ENCODE data around the gene PRMT9.

The PRMT9 gene

DNA sequence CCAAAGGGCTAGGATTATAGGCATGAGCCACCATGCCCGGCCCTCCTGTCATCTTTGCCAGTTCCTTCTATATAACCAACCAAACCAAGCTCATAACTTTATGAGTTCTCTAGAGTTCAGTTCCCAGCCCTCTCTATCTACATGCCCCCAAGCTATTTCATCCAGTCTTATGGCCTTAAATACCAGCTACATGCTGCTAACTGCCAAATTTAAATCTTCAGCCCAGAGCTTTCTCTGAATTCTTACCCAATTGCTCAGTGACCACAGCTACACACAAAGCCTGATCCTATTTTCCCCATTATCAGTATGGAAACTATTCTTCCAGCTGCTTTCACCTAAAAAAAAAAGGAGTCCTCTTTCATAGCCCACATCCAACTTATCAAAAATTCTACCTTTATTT is 43.6 kb downstream of the PRMT9 start:
- no peak overlapping the region for H3K4me3 Mint-ChIP-seq
- peaks cover 29% of the 10 kb centered on the region for H3K4me1 Mint-ChIP-seq
- no peaks in the 10 kb centered on the region for H3K27me3 Mint-ChIP-seq
- peak overlapping the region in 1 of 2 donors; percentile 65 for H3K27ac Mint-ChIP-seq
- ATAC-seq (no peak), DNase-seq (no peak)
- H3K9me3 Mint-ChIP-seq = peaks cover 4 to 9% of the 10 kb centered on the region in 2 donors

DNA sequence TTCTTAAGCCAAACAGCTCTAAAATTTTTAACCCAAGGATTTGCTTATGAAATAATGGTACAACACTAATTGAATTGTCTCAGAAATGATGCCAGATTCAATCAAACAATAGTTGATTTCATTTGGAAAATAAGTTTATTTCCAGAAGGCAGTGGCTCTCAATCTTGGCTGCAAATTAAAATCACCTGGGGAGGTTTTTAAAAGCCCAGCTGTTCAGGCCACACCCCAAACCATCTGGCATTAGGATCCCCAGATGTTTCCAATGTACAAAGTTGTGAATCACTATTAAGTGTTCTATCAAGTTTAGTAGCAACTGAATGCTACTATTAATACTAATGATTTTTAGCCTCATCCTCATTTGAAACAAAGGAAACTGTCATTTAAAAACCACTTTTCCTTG is 44.6 kb downstream of the PRMT9 start:
- DNase-seq = no peak
- Mint-ChIP-seq H3K4me3 (peak overlapping the region in 1 of 2 donors; percentile 24), H3K27me3 (no peaks in the 10 kb centered on the region), H3K9me3 (peaks cover 4 to 9% of the 10 kb centered on the region in 2 donors), H3K4me1 (peaks cover 29% of the 10 kb centered on the region), H3K27ac (no peak overlapping the region)
- no peak for ATAC-seq

DNA sequence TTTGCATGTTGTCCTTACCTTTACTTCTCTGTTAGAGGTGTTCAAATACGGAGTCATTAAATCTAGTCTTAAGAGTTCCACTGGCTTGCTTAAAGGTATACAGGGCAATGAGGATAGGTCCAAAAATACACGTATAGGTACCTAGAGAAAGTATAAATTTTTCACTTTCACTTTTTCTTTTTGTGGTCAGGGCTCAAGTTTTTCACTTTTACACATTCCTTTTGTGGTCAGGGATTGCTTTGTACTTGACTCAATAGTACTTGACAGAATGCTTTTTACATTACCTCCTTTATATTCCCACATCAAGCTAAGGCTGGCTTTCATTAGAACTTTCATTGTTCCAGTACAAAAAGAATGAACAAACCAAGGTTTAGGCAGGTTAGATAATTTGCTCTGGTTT is 45.0 kb downstream of the PRMT9 start:
- Mint-ChIP-seq H3K9me3 (peaks cover 4 to 9% of the 10 kb centered on the region in 2 donors), H3K27ac (no peak overlapping the region), H3K4me1 (peaks cover 29% of the 10 kb centered on the region), H3K4me3 (peak overlapping the region; percentile 24 to 34), H3K27me3 (no peaks in the 10 kb centered on the region)
- DNase-seq (no peak), ATAC-seq (peak; percentile 65)

DNA sequence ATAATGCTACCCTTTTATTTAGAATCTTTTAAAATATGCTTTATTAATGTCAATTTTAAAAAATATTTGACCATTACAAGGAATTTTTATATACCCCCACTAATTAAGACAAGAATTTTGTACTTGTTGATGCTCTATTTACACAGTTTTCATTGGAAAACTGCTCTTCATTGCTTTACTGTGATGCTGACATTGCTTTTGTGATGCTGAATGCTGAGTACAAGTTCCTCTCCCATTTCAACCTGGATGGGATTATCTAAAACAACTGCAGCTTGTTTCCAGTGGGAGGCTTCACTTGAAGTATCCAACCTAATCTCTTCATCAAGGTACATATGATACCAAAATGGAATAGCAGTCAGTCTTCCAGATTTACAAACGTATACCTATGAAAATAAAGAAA is 45.6 kb downstream of the PRMT9 start:
- peaks cover 4 to 9% of the 10 kb centered on the region in 2 donors for H3K9me3 Mint-ChIP-seq
- H3K4me3 Mint-ChIP-seq = no peak overlapping the region
- peaks cover 29% of the 10 kb centered on the region for H3K4me1 Mint-ChIP-seq
- DNase-seq = no peak
- no peak for ATAC-seq
- no peaks in the 10 kb centered on the region for H3K27me3 Mint-ChIP-seq
- no peak overlapping the region for H3K27ac Mint-ChIP-seq

DNA sequence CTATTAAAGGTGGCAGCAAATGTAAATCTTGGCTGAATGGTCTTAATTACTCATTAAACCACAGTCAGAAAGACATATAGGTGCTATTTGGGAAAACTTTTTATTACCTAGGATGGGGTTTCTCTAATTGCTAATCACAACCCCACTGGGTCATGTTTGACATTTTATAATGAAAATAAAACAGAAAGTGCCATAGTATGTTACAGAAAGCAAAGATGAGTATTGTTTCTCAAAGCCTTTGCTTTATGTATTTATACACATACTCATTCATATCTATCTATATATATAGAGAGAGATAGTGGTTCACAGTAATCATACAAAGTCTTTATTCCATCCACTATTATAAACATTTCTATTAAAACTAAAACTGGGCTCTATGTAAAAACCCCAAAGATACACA is 48.6 kb downstream of the PRMT9 start:
- no peaks in the 10 kb centered on the region for H3K27me3 Mint-ChIP-seq
- peaks cover 27% of the 10 kb centered on the region for H3K4me1 Mint-ChIP-seq
- H3K9me3 Mint-ChIP-seq = peaks cover 4 to 9% of the 10 kb centered on the region in 2 donors
- H3K27ac Mint-ChIP-seq = no peak overlapping the region
- no peak for ATAC-seq
- DNase-seq = no peak
- no peak overlapping the region for H3K4me3 Mint-ChIP-seq

DNA sequence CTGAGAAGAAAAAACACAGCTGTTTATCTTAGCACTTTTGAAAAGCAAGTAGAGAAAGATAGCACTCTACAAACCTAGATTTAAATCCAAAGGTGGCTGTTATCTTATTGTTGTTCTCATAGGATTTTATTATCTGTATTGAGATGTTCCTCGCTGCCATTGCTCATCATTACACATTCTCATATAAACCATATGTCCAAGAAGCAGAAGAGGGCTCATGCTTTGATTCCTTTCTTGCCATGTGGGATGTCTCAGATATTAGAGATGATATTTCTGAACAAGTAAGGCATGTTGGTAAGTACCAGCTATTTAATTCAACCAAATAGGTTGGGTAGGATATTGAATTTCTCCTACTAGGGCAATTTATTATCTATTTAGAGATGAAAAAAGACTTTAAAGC is 50.3 kb downstream of the PRMT9 start:
- H3K4me3 Mint-ChIP-seq = no peak overlapping the region
- H3K27ac Mint-ChIP-seq = no peak overlapping the region
- no peak for DNase-seq
- H3K9me3 Mint-ChIP-seq = peaks cover 4 to 9% of the 10 kb centered on the region in 2 donors
- peaks cover 11% of the 10 kb centered on the region for H3K4me1 Mint-ChIP-seq
- no peaks in the 10 kb centered on the region for H3K27me3 Mint-ChIP-seq
- ATAC-seq = no peak

DNA sequence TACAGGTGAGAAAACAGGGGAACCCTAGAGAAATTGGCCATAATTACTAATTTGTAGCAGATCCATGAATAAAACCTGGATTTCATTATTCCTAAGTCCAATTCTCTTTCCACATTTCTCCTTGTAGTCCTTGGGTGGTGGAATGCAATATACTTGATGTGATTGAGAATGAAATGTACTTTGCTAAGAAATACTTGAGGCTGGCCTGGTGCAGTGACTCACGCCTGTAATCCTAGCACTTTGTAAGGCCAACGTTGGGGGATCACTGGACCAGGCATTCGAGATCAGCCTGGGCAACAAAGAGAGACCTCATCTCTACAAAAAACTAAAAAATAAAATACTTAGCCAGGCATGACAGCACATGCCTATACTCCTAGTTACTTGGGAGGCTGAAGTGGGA is 50.9 kb downstream of the PRMT9 start:
- Mint-ChIP-seq H3K9me3 (peaks cover 4 to 9% of the 10 kb centered on the region in 2 donors), H3K4me3 (no peak overlapping the region), H3K27ac (no peak overlapping the region), H3K4me1 (peaks cover 11% of the 10 kb centered on the region), H3K27me3 (no peaks in the 10 kb centered on the region)
- no peak for DNase-seq
- ATAC-seq = no peak

DNA sequence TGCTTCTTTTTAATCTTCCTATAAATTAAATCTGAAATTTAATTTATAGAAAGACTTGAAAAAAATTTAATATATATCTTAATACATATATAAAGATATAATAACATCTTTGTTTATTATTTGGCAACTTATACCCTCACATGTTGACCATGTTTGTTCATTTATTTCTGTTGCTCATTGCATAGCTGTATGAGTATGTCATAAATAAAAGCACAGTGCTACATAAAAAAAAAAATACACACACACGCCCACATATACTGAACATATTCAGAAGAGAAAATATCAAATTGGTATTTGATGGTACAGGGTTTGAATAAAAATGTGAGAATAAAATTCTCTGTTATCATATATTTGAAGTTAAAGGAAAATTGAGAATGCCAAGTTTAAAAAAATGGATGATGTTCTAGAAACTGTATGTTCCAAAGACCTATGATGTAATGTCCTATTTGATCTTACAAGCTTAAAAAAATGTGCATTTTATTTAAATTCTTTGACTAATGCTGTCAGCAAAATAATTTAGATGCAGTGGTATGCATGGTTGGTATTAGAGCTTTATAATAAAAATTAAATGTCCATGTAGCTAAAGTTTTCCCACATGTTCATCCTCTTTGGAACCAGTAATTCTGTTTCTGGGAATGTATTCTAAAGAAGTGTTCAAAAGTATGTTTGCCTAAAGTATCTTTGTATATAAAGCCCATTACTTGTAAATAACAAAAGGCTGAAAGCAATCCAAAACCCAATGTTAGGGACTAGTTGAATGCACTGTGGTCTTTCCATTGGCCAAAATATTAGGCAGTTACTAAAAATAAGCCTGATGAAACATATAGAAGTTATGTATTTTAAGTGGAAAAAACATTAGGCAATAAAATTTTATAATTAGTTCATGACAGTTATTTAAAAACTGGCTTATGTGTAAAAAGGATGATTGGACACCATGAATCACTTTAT is 53.9 kb downstream of the PRMT9 start:
- Mint-ChIP-seq H3K27ac (no peak overlapping the region), H3K27me3 (no peaks in the 10 kb centered on the region), H3K4me1 (no peaks in the 10 kb centered on the region), H3K4me3 (no peak overlapping the region), H3K9me3 (no peaks in the 10 kb centered on the region)
- ATAC-seq (no peak), DNase-seq (no peak)

DNA sequence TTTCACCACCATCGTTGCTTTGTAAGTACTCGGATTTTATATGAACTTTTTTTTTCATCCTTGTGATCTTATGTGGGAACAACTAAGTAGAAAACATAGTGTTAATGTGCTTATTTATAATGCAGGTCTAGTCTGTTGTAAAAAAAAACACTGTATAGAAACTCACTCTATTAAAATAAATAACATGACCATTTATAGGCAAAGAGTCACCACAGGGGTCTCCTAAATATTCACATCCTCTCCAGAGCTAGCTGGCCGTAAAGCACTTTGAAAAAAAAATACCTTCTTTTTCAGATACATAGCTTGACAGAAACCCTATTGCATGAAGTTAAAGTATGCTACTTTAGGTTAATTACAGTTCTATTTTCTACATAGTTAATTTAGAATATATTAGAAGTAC is 55.5 kb downstream of the PRMT9 start:
- H3K9me3 Mint-ChIP-seq = no peaks in the 10 kb centered on the region
- DNase-seq (no peak), ATAC-seq (no peak)
- no peaks in the 10 kb centered on the region for H3K4me1 Mint-ChIP-seq
- H3K27me3 Mint-ChIP-seq = no peaks in the 10 kb centered on the region
- H3K4me3 Mint-ChIP-seq = no peak overlapping the region
- H3K27ac Mint-ChIP-seq = no peak overlapping the region

DNA sequence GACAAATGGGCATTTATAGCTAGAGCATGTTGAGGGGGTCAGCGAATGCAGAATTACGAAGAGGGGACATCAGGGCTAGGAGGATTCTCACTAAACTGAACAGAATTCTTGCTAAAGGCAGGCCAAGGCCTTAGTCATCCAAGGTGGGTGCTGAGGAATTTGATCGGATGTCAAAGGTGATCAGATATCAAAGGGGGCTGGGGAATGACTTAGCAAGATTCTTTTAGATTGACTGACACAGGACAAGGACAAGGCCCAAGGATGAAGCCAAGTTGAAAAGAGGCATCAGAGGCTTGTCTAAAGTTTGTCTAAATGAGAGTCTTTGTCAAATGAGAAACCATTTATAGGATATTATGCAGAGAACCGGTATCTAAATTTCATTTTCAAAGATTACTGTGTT is 57.1 kb downstream of the PRMT9 start:
- Mint-ChIP-seq H3K27ac (no peak overlapping the region), H3K4me3 (no peak overlapping the region), H3K27me3 (no peaks in the 10 kb centered on the region), H3K9me3 (no peaks in the 10 kb centered on the region), H3K4me1 (peaks cover 6% of the 10 kb centered on the region)
- no peak for DNase-seq
- ATAC-seq = no peak

DNA sequence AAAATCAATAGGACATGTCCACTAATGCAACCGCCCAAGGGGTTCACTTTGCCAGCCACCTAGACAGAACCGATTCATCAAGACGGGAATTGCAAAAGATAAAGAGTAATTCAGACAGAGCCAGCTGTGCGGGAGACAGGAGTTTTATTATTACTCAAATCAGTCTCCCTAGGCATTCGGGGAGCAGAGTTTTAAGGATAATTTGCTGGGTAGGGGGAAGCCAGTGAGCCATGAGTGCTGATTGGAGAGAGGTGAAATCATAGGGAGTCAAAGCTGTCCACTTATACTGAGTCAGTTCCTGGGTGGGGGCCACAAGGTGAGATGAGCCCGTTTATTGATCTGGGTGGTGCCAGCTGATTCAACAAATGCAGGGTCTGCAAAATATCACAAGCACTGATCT is 58.2 kb downstream of the PRMT9 start:
- Mint-ChIP-seq H3K27ac (no peak overlapping the region), H3K27me3 (no peaks in the 10 kb centered on the region), H3K9me3 (no peaks in the 10 kb centered on the region), H3K4me1 (peaks cover 12% of the 10 kb centered on the region), H3K4me3 (no peak overlapping the region)
- ATAC-seq = no peak
- no peak for DNase-seq

DNA sequence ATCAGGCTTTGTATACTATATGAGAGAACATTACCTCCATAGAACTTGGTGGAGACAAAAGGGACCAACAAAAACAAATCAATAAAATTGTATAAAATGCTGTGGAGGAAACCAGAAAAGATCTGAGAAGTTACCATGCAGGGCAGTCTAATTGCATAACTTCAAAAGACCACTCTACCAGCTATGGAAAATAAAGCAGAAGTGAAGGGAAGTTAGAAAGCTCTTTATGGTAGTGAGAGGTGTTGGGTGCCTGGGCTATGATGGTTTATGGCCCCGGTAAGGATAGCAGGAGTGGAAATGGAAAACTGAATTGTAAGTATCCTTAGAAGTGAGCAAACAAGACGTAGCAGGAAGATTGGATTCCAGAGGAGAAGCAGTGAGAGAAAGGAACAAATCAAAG is 63.6 kb downstream of the PRMT9 start:
- Mint-ChIP-seq H3K9me3 (no peaks in the 10 kb centered on the region), H3K27me3 (no peaks in the 10 kb centered on the region), H3K4me3 (peak overlapping the region; percentile 8 to 20), H3K27ac (peak overlapping the region in 1 of 2 donors; percentile 8), H3K4me1 (peaks cover 32% of the 10 kb centered on the region)
- DNase-seq (no peak), ATAC-seq (no peak)

DNA sequence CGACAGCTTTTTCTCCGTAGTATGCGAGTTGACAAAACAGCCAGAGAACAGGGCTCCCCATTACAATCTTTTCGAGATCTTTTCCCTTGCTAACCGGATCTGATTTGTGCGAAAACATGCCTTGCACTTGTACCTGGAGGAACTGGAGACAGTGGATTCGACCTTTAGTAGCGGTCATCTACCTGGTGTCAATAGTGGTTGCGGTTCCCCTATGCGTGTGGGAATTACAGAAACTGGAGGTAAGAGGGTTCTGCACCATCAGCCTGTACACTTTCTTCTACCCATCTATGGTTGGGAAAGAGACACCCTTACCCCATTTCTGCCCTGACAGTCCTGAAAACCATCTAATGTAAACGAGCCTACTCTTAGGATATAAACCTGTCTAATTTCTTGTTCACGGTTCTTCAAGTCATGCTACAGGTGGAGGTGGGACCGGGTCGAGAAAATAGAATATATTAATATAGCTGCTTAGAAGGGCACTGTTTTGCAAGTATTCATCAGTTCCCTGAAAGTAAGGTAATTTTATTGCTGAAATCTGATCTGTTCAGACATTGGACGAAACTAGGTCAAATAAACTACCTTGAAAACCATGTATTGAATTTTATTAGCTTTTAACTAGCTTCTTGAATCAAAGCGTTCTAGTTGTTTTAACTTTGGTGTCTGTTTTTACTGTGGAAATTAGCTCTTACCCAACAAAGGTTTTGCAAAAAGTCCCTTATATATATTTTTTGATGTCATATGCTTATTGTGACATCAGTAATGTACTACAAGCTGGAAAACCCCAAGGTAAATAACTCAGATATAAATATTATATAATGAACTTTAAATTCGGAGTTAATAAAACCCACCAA is 65.9 kb downstream of the PRMT9 start:
- Mint-ChIP-seq H3K9me3 (no peaks in the 10 kb centered on the region), H3K27me3 (peaks cover 8% of the 10 kb centered on the region), H3K27ac (peak overlapping the region; percentile 96 to 97), H3K4me1 (peaks cover 32% of the 10 kb centered on the region), H3K4me3 (peak overlapping the region; percentile 87 to 91)
- ATAC-seq = peak; percentile 1
- DNase-seq = no peak

DNA sequence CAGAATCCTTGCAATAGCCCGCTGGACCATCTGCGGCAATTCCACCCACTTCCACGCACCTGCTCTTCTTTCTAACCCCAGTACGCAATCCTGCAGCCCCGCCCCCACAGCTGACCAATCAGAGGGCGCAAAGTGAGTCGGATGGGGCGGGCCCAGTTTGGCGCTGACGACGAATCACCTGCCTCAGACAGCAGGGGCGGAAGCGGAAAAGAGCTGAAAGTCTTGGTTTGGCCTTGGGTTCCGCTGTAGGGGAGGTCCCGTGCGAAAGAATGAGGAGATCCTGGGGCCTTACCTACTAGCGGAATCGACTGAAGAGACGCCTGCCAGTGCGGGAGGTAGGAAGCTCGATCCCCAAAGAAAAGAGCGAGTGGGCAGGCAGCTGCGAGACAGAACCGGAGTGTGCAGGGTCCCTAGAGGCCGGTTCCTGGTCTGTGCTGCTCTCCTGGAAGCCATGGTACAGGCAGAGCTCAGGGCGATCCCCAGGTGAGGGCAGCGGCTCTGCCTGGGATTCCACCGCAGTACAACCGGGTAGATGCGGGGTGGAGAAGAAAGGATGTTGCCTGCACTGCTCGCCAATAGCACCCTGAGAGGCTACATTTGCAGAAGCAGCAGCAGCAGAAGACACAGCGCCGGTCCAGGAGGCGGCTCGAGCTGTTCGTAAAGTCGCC is 66.7 kb downstream of the PRMT9 start, which contains the start of gene TMEM184C:
Gene TMEM184C (plus strand): TSS at position 225 of the 668 bp plus-strand sequence. CDS start 560 bp downstream, outside the sequence.
- Mint-ChIP-seq H3K27ac (peak within 1 kb of the TSS; percentile 96 to 97), H3K4me1 (peaks cover 27% of the 10 kb centered on the region), H3K9me3 (no peaks in the 10 kb centered on the region), H3K27me3 (peaks cover 8% of the 10 kb centered on the region), H3K4me3 (peak within 1 kb of the TSS; percentile 87 to 91)
- peak; percentile 96 to 98 for DNase-seq
- peak; percentile 98 for ATAC-seq

DNA sequence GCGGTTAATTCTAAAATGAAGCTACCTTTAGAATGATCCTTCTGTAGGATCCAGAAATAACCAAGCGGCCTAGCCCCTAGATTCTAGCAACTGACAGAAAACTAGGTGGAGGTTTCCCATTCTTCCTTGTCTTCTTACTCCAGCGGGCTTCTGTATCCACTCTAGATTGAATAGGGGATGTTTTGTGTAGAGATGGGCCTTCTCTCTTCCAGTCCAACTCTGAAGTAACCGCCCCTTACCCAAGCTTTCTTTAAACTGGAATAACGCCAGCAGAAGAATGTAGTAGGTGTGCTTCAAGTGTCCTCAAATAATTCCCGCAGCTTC is 67.2 kb downstream of the PRMT9 start:
- H3K4me1 Mint-ChIP-seq = peaks cover 27% of the 10 kb centered on the region
- H3K27ac Mint-ChIP-seq = peak overlapping the region; percentile 96 to 97
- peak overlapping the region; percentile 87 to 91 for H3K4me3 Mint-ChIP-seq
- no peaks in the 10 kb centered on the region for H3K9me3 Mint-ChIP-seq
- DNase-seq (no peak), ATAC-seq (peak; percentile 18)
- peaks cover 8% of the 10 kb centered on the region for H3K27me3 Mint-ChIP-seq

Data from stimulated activated naive CD8-positive, alpha-beta T cell treated with anti-CD3 and anti-CD28 coated beads, Interleukin-15, amount 100 ng/mL, for 72 hours (primary cell).